ENCODE results near the gene IRAK2.
A peak's percentile ranks its signal among the peaks of the same experiment; 100 is the strongest.

Gene IRAK2

GRCh38 chr3:10280177-10280529 is 115.4 kb downstream of the IRAK2 start:
- H3K36me3 ChIP-seq (ENCODE audit: insufficient read depth, low read length) = no peaks in the 10 kb centered on the region; the same call in 1 of the 2 replicates

GRCh38 chr3:10280571-10280970 is 115.9 kb downstream of the IRAK2 start:
- DNase-seq (ENCODE audit: low read depth, low spot score) = no peak
- Histone ChIP-seq H3K4me3 (no peak overlapping the region), H3K9me3 (ENCODE audit: low read depth, low read length) (no peaks in the 10 kb centered on the region), H3K36me3 (ENCODE audit: insufficient read depth, low read length) (no peaks in the 10 kb centered on the region; the same call in 1 of the 2 replicates), H3K9ac (ENCODE audit: insufficient read length) (no peak overlapping the region), H3K27ac (no peak overlapping the region)
- no peak for TF ChIP-seq EZH2 (IDR thresholded peaks at IDR 0.05)
- TF ChIP-seq POLR2AphosphoS5 (IDR thresholded peaks at IDR 0.05; ENCODE audit: borderline replicate concordance, low read depth, low read length) = no peak
- no peak for TF ChIP-seq FOXP2 (optimal IDR thresholded peaks at IDR 0.05; ENCODE audit: control extremely low read depth, extremely low read length, insufficient read depth)

More at GRCh38 chr3:10280177-10280529, 115.4 kb downstream of the IRAK2 start:
- Histone ChIP-seq H3K9ac (ENCODE audit: insufficient read length) (no peak overlapping the region), H3K4me3 (no peak overlapping the region), H3K27ac (no peak overlapping the region), H3K9me3 (ENCODE audit: low read depth, low read length) (no peaks in the 10 kb centered on the region)
- no peak for DNase-seq (ENCODE audit: low read depth, low spot score)
- TF ChIP-seq FOXP2 (optimal IDR thresholded peaks at IDR 0.05; ENCODE audit: control extremely low read depth, extremely low read length, insufficient read depth) (no peak), POLR2AphosphoS5 (IDR thresholded peaks at IDR 0.05; ENCODE audit: borderline replicate concordance, low read depth, low read length) (no peak), EZH2 (IDR thresholded peaks at IDR 0.05) (no peak)

- Histone ChIP-seq H3K9ac (ENCODE audit: insufficient read length) (no peak overlapping the region), H3K27ac (no peak overlapping the region), H3K9me3 (ENCODE audit: low read depth, low read length) (no peaks in the 10 kb centered on the region), H3K36me3 (ENCODE audit: insufficient read depth, low read length) (no peaks in the 10 kb centered on the region; the same call in 1 of the 2 replicates), H3K4me3 (no peak overlapping the region)
- DNase-seq (ENCODE audit: low read depth, low spot score) = no peak
- TF ChIP-seq EZH2 (IDR thresholded peaks at IDR 0.05) (no peak), POLR2AphosphoS5 (IDR thresholded peaks at IDR 0.05; ENCODE audit: borderline replicate concordance, low read depth, low read length) (no peak), FOXP2 (optimal IDR thresholded peaks at IDR 0.05; ENCODE audit: control extremely low read depth, extremely low read length, insufficient read depth) (no peak)
Observed at GRCh38 chr3:10281951-10282350, 117.2 kb downstream of the IRAK2 start.

- Histone ChIP-seq H3K9me3 (ENCODE audit: low read depth, low read length) (no peaks in the 10 kb centered on the region), H3K9ac (ENCODE audit: insufficient read length) (no peak overlapping the region), H3K27ac (no peak overlapping the region), H3K36me3 (ENCODE audit: insufficient read depth, low read length) (no peaks in the 10 kb centered on the region), H3K4me3 (no peak overlapping the region)
- no peak for DNase-seq (ENCODE audit: low read depth, low spot score)
- TF ChIP-seq POLR2AphosphoS5 (IDR thresholded peaks at IDR 0.05; ENCODE audit: borderline replicate concordance, low read depth, low read length) = no peak
- no peak for TF ChIP-seq FOXP2 (optimal IDR thresholded peaks at IDR 0.05; ENCODE audit: control extremely low read depth, extremely low read length, insufficient read depth)
- no peak for TF ChIP-seq EZH2 (IDR thresholded peaks at IDR 0.05)
Observed at GRCh38 chr3:10283638-10284037, 118.9 kb downstream of the IRAK2 start.

DNA sequence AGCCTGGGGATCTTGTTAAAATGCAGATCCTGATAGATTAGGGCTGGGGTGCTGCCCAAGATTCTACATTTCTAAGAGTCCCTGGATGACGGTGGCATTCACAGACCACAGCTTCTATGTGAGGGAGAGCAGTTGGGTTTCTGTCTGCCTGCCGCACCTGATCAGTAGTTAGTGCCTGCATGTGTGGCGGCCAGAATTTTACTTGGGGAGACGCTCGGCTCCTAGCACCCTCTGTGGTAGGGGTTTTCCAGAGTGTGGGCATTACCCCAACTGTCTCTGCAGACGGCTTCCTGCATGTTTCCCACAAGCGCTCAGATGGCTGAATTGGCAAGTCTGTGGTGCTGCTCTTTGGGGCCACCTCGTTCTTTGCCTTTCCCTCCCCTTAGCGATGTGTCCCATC is 119.8 kb downstream of the IRAK2 start:
- Histone ChIP-seq H3K27ac (no peak overlapping the region), H3K9me3 (ENCODE audit: low read depth, low read length) (no peaks in the 10 kb centered on the region), H3K4me3 (no peak overlapping the region), H3K9ac (ENCODE audit: insufficient read length) (no peak overlapping the region), H3K36me3 (ENCODE audit: insufficient read depth, low read length) (no peaks in the 10 kb centered on the region)
- TF ChIP-seq FOXP2 (optimal IDR thresholded peaks at IDR 0.05; ENCODE audit: control extremely low read depth, extremely low read length, insufficient read depth) = no peak
- TF ChIP-seq EZH2 (IDR thresholded peaks at IDR 0.05) = no peak
- no peak for TF ChIP-seq POLR2AphosphoS5 (IDR thresholded peaks at IDR 0.05; ENCODE audit: borderline replicate concordance, low read depth, low read length)
- no peak for DNase-seq (ENCODE audit: low read depth, low spot score)

GRCh38 chr3:10285272-10286132 is 120.8 kb downstream of the IRAK2 start:
- no peak for DNase-seq (ENCODE audit: low read depth, low spot score)
- no peak overlapping the region for H3K4me3 ChIP-seq
- no peak for TF ChIP-seq FOXP2 (optimal IDR thresholded peaks at IDR 0.05; ENCODE audit: control extremely low read depth, extremely low read length, insufficient read depth)
- no peaks in the 10 kb centered on the region for H3K36me3 ChIP-seq (ENCODE audit: insufficient read depth, low read length)
- H3K9ac ChIP-seq (ENCODE audit: insufficient read length) = no peak overlapping the region
- H3K27ac ChIP-seq = no peak overlapping the region
- no peaks in the 10 kb centered on the region for H3K9me3 ChIP-seq (ENCODE audit: low read depth, low read length)

GRCh38 chr3:10286133-10286524 is 121.4 kb downstream of the IRAK2 start:
- H3K27ac ChIP-seq = no peak overlapping the region
- TF ChIP-seq POLR2AphosphoS5 (IDR thresholded peaks at IDR 0.05; ENCODE audit: borderline replicate concordance, low read depth, low read length) (no peak), EZH2 (IDR thresholded peaks at IDR 0.05) (no peak), FOXP2 (optimal IDR thresholded peaks at IDR 0.05; ENCODE audit: control extremely low read depth, extremely low read length, insufficient read depth) (no peak)
- H3K4me3 ChIP-seq = no peak overlapping the region
- no peaks in the 10 kb centered on the region for H3K9me3 ChIP-seq (ENCODE audit: low read depth, low read length)
- H3K36me3 ChIP-seq (ENCODE audit: insufficient read depth, low read length) = no peaks in the 10 kb centered on the region
- no peak for DNase-seq (ENCODE audit: low read depth, low spot score)
- H3K9ac ChIP-seq (ENCODE audit: insufficient read length) = no peak overlapping the region

DNA sequence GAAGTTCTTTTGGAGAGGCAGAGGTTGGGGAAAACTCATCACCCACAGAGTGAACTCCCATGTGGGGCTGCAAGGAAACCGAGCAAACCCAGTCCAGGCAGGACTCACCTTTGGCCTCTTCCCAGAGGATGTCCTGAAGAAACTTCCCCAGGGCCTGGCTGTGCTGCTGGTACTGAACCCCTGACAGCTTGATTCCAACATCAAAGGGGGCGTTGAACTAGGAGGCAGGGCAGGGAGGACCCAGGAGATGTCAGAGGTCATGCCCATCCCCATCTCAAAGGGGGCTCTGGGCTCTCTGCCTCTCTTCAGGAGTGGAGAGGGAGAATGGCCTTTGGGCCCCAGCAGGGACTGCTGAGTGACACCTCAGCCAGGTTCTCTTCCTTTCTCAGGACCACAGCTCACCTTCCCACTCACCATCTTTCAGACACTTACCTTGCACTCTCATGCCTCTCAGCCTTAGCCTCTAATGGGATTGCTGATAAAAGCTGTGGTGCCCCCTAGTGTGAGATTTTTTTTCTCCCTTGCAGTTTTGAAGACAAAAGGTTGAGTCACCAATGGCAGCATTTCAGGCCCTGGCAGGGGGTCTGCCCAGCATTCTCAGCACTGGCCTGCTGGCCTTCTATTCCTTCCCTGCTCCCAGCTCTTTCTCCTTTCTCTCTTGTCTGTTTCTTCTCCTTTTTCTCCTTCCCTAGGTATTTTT is 122.0 kb downstream of the IRAK2 start:
- no peak overlapping the region for H3K27ac ChIP-seq
- H3K9me3 ChIP-seq (ENCODE audit: low read depth, low read length) = no peaks in the 10 kb centered on the region
- H3K36me3 ChIP-seq (ENCODE audit: insufficient read depth, low read length) = no peaks in the 10 kb centered on the region
- DNase-seq (ENCODE audit: low read depth, low spot score) = peak; percentile 28
- no peak overlapping the region for H3K9ac ChIP-seq (ENCODE audit: insufficient read length)
- no peak overlapping the region for H3K4me3 ChIP-seq
- TF ChIP-seq POLR2AphosphoS5 (IDR thresholded peaks at IDR 0.05; ENCODE audit: borderline replicate concordance, low read depth, low read length) (no peak), EZH2 (IDR thresholded peaks at IDR 0.05) (no peak), FOXP2 (optimal IDR thresholded peaks at IDR 0.05; ENCODE audit: control extremely low read depth, extremely low read length, insufficient read depth) (no peak)

Measured in SK-N-MC (cell line).